ENCODE measurements around the gene BNC1.

Gene BNC1

DNA sequence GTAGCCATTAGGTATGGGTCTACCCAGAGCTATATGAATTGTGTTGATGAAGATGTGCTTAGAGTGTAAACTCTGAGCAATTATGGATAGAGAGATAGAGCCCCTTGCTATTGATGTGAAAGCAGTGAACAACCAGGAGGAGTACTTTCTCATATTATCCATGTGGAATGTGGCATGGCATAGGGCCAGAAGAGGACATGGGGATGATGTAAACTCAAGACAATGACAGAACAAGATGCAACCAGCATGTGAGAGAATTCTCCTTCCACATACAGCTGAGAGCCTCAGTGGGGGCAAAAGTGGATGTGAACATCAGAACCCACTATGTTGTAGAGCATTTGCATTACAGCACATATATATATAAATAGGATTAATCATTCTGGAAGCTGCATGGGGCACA lies 36.4 kb upstream of the BNC1 start:
- no peak for DNase-seq (ENCODE audit: insufficient read length, low spot score)
- TF ChIP-seq, protein P1, sequence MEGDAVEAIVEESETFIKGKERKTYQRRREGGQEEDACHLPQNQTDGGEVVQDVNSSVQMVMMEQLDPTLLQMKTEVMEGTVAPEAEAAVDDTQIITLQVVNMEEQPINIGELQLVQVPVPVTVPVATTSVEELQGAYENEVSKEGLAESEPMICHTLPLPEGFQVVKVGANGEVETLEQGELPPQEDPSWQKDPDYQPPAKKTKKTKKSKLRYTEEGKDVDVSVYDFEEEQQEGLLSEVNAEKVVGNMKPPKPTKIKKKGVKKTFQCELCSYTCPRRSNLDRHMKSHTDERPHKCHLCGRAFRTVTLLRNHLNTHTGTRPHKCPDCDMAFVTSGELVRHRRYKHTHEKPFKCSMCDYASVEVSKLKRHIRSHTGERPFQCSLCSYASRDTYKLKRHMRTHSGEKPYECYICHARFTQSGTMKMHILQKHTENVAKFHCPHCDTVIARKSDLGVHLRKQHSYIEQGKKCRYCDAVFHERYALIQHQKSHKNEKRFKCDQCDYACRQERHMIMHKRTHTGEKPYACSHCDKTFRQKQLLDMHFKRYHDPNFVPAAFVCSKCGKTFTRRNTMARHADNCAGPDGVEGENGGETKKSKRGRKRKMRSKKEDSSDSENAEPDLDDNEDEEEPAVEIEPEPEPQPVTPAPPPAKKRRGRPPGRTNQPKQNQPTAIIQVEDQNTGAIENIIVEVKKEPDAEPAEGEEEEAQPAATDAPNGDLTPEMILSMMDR (IDR thresholded peaks at IDR 0.05; ENCODE audit: insufficient read depth, missing control alignments): no peak
- FAIRE-seq: no peak

DNA sequence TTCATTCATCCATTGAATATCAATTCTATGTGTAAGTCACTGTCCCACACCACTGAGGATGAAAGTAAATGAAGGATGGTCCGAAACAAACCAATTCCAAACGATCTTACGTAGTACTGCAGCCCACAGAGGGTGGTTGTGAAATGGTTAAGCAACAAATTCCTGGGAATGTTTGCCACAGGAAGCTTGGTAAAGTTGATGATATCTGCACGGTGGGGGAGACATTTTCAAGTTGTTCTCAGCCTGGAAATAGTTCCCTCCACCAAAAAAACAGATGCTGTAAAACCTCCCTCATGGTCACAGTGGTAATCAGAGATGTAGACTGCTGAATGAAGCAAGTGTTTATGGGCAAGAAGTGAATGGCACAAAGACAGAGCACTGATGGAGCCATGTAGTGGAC lies 35.9 kb upstream of the BNC1 start:
- no peak for FAIRE-seq
- TF ChIP-seq, protein P1 (IDR thresholded peaks at IDR 0.05; ENCODE audit: insufficient read depth, missing control alignments): no peak
- DNase-seq (ENCODE audit: insufficient read length, low spot score): no peak

DNA sequence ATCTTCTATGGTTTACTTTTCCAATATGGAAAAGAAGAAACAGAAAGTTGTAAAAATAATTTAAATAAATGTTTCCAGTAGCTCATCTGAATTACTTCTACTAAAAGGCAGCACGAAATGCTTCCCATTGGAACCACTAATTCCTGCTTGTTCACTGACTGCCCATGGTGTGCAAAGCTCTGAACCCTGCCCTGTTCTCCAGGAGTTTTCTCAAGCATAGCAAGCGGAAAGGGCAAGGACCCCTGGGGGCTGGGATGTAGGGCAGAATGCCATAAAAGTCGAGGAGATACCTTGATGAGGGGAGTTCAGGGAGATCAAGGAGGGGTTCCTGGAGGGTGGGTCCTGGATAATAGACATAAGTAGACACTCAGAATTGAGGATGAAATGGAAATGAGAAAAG lies 35.3 kb upstream of the BNC1 start:
- DNase-seq (ENCODE audit: insufficient read length, low spot score) (no peak), FAIRE-seq (no peak)
- TF ChIP-seq, protein P1 (IDR thresholded peaks at IDR 0.05; ENCODE audit: insufficient read depth, missing control alignments): no peak

DNA sequence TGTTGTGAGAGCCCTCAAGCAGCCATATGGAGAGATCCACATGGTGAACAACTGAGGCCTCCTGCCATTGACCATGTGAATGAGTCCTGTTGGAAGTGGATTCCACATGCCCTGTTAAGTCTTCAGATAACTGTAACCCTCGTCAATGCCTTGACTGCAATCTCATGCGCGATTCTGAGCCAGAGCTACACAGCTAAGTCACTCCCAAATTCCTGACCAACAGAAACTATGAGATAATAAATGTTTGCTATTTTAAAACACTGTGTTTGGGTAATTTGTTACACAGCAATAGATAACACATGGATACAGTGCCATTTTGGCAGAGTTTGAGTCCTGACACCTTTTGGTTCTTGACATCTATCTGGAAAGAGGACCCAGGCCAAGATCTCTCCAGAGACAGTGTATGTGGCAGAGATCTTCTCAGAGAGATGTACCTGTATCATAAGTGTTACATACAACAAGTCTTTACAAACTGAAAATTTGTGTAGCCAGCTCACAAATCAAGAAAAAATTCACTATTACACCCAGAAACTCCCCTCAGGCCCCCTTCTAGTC lies 34.5 kb upstream of the BNC1 start:
- FAIRE-seq (no peak), DNase-seq (ENCODE audit: insufficient read length, low spot score) (no peak)
- TF ChIP-seq, protein P1 (IDR thresholded peaks at IDR 0.05; ENCODE audit: insufficient read depth, missing control alignments): no peak

DNA sequence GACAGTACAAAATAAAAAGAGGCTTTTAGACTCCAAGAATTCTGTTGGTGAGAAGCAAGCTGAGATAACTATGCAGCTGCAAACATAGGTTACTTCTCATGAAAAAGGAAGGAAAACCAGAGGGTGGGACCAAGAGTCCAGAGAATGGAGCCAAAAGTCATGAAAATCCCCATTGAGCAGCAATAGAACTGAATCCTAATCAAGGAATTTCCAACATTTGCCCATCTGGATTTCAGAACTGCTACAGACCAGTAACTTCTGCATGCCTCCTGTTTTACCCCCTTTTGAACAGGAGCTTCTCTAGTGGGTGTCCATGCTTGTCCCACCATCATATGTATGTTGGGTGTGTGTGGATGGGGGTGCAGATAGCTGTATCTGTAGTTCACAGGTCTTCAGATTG lies 33.6 kb upstream of the BNC1 start:
- FAIRE-seq (no peak), DNase-seq (ENCODE audit: insufficient read length, low spot score) (no peak)
- TF ChIP-seq, protein P1 (IDR thresholded peaks at IDR 0.05; ENCODE audit: insufficient read depth, missing control alignments): no peak

DNA sequence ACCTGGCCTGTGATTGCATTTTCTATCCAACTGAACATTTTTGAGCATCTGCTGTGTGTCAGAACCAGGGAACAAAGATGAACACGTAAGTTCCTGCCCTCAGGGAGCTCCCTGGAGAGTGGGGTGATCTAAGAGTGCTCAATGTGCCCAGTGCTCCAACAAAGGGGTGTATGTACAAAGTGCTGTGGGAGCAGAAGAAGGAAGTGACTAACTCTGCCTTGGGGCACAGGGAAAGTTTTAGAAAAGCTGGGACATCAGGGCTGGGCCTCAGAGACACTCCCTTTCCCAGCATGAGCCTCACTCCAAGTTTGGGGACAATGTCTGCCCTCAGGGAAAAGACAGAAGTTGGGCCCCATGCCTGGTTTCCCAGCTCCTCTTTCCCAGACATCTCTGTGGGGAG lies 27.6 kb upstream of the BNC1 start:
- FAIRE-seq (no peak), DNase-seq (ENCODE audit: insufficient read length, low spot score) (no peak)
- TF ChIP-seq, protein P1 (IDR thresholded peaks at IDR 0.05; ENCODE audit: insufficient read depth, missing control alignments): no peak

DNA sequence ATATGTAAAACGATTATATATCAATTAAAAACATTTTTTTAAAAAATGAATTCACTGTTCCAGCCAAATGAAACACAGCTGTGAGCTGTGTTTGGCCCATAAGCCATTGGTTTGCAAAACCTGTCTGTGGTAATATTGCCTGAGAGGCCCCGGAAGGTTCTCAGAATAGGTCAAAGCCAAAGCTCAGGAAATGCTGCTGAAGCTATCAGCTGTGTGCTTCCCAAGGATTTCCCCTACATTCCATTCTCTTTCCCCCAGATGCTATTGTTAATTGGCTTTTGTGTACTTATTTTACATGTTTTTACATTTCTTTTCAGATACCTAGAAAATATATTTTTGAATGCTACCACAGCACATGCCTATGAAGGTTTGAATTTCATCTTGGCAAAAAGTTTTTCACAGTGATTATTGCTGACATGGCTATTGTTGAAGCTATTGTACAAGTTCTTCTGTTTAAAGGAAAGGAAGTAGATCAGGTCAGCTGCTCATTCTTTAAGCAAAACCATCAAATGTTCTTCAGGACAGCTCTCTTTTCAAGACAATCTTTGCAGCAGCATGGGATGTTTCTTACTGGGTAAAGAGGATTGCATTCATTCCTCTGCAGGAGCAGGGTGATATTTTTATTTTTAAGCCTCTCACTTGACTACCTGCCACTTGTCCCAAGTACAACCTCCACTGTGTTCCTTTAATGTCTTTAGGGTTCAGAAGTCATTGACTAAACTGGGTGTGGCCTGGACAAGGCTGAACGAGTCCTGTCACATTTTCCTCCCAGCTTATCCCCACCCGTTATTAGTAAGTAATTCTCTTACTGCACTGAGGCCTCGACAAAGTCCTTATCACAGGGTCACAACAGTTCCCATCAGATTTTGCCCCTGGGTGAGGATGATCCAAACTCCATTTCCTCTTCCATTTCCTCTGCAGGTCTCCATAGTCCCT lies 26.3 kb upstream of the BNC1 start:
- no peak for DNase-seq (ENCODE audit: insufficient read length, low spot score)
- TF ChIP-seq, protein P1 (IDR thresholded peaks at IDR 0.05; ENCODE audit: insufficient read depth, missing control alignments): no peak
- no peak for FAIRE-seq

Measured in D721Med (cell line).